Measurements from ENCODE around the gene FRS2. TPM values are rescaled to one million over a fixed set of nuclear protein-coding genes. Genes with fewer than 3 reads are reported as not detected.

FRS2 gene
- total RNA-seq, 5 donors from 2014 or later (not counting 1 experiment from before 2014, with no cell fraction given), result 22.0 to 30.2 (median 26.2) TPM

GRCh38 chr12:69469854-69470188 is 367 bp upstream of the FRS2 start:
- Mint-ChIP-seq H3K9me3 (no peaks in the 10 kb centered on the region), H3K36me3 (no peaks in the 10 kb centered on the region), H3K27ac (peak overlapping the region; percentile 93 to 98), H3K4me1 (peaks cover 44 to 54% (median 46%) of the 10 kb centered on the region in 3 donors), H3K4me3 (peak overlapping the region; percentile 96 to 99 (median 99)), H3K27me3 (no peaks in the 10 kb centered on the region)
- no CpG with 5 or more reads among the region's 10 CpGs for WGBS (ENCODE audit: insufficient coverage)
- ChIA-PET POLR2A (no interaction called here), CTCF (interaction anchor here in 1 of 2 donors (1.0 kb wide), 1 partner anchor 101 kb away, joined by 4 read pairs; no protein-coding TSS in a partner anchor)
- H3K27ac ChIP-seq (ENCODE audit: low read length), result peak overlapping the region; percentile 70
- ATAC-seq (replicated peaks in 1 of 4), result peak in 1 of 4 experiments; percentile 23
- DNase-seq, result no peak
- H3K9me3 ChIP-seq, result no peaks in the 10 kb centered on the region
- no peaks in the 10 kb centered on the region for H3K36me3 ChIP-seq (ENCODE audit: control insufficient read depth in 2 of 2, extremely low read depth in 1 of 2, insufficient read depth in 1 of 2, low read length in 1 of 2)
- H3K4me3 ChIP-seq (ENCODE audit: control insufficient read depth in 1 of 2, extremely low read depth in 1 of 2, low read length in 1 of 2), result peak overlapping the region; percentile 81 to 88
- peaks cover 15 to 23% of the 10 kb centered on the region in 2 experiments for H3K4me1 ChIP-seq (ENCODE audit: control insufficient read depth in 1 of 2, extremely low read depth in 1 of 2, insufficient read depth in 2 of 2, low read length in 2 of 2)
- H3K27me3 ChIP-seq (replicated peaks in 1 of 2; ENCODE audit: control insufficient read depth in 2 of 2, extremely low read depth in 1 of 2, insufficient read depth in 2 of 2, low read length in 1 of 2), result no peaks in the 10 kb centered on the region

GRCh38 chr12:69471076-69471430 is 865 bp downstream of the FRS2 start:
- WGBS (ENCODE audit: insufficient coverage), result 0% methylated on average over 2 of the region's 7 CpGs

GRCh38 chr12:69471667-69472385 is 1.6 kb downstream of the FRS2 start:
- H3K27me3 ChIP-seq (replicated peaks in 1 of 2; ENCODE audit: control insufficient read depth in 2 of 2, extremely low read depth in 1 of 2, insufficient read depth in 2 of 2, low read length in 1 of 2), result no peaks in the 10 kb centered on the region
- POLR2A ChIA-PET, result no interaction called here
- WGBS (ENCODE audit: insufficient coverage), result no CpG with 5 or more reads among the region's 5 CpGs
- no peaks in the 10 kb centered on the region for H3K36me3 Mint-ChIP-seq
- H3K27ac Mint-ChIP-seq, result peak overlapping the region in 1 of 2 donors; percentile 44
- peaks cover 18 to 26% of the 10 kb centered on the region in 2 experiments for H3K4me1 ChIP-seq (ENCODE audit: control insufficient read depth in 1 of 2, extremely low read depth in 1 of 2, insufficient read depth in 2 of 2, low read length in 2 of 2)
- no peaks in the 10 kb centered on the region for H3K36me3 ChIP-seq (ENCODE audit: control insufficient read depth in 2 of 2, extremely low read depth in 1 of 2, insufficient read depth in 1 of 2, low read length in 1 of 2)
- H3K27me3 Mint-ChIP-seq, result no peaks in the 10 kb centered on the region
- H3K4me3 ChIP-seq (ENCODE audit: control insufficient read depth in 1 of 2, extremely low read depth in 1 of 2, low read length in 1 of 2), result no peak overlapping the region
- H3K27ac ChIP-seq (ENCODE audit: low read length), result no peak overlapping the region
- DNase-seq, result no peak
- ATAC-seq (replicated peaks in 1 of 4), result no peak
- peak overlapping the region; percentile 96 to 99 (median 99) for H3K4me3 Mint-ChIP-seq
- CTCF ChIA-PET, result no interaction called here
- no peaks in the 10 kb centered on the region for H3K9me3 Mint-ChIP-seq
- H3K9me3 ChIP-seq, result no peaks in the 10 kb centered on the region
- H3K4me1 Mint-ChIP-seq, result peaks cover 61 to 71% (median 64%) of the 10 kb centered on the region in 3 donors

More at GRCh38 chr12:69471076-69471430, 865 bp downstream of the FRS2 start:
- Mint-ChIP-seq H3K27ac (peak overlapping the region; percentile 74 to 88), H3K4me1 (peaks cover 56 to 66% (median 58%) of the 10 kb centered on the region in 3 donors), H3K27me3 (no peaks in the 10 kb centered on the region), H3K4me3 (peak overlapping the region; percentile 96 to 99 (median 99)), H3K36me3 (no peaks in the 10 kb centered on the region), H3K9me3 (no peaks in the 10 kb centered on the region)
- ChIA-PET POLR2A (interaction anchor here (0.6 kb wide), 2 partner anchors 10 to 20 kb away, joined by 7 to 11 read pairs; no protein-coding TSS in a partner anchor), CTCF (no interaction called here)
- Histone ChIP-seq H3K9me3 (no peaks in the 10 kb centered on the region), H3K27me3 (replicated peaks in 1 of 2; ENCODE audit: control insufficient read depth in 2 of 2, extremely low read depth in 1 of 2, insufficient read depth in 2 of 2, low read length in 1 of 2) (no peaks in the 10 kb centered on the region), H3K4me3 (ENCODE audit: control insufficient read depth in 1 of 2, extremely low read depth in 1 of 2, low read length in 1 of 2) (peak overlapping the region; percentile 81 to 88), H3K27ac (ENCODE audit: low read length) (no peak overlapping the region), H3K36me3 (ENCODE audit: control insufficient read depth in 2 of 2, extremely low read depth in 1 of 2, insufficient read depth in 1 of 2, low read length in 1 of 2) (no peaks in the 10 kb centered on the region), H3K4me1 (ENCODE audit: control insufficient read depth in 1 of 2, extremely low read depth in 1 of 2, insufficient read depth in 2 of 2, low read length in 2 of 2) (peaks cover 16 to 26% of the 10 kb centered on the region in 2 experiments)
- DNase-seq (peak in 2 of 35 experiments; percentile 6 to 21), ATAC-seq (replicated peaks in 1 of 4) (no peak)

GRCh38 chr12:69473262-69473661 is 3.1 kb downstream of the FRS2 start:
- Histone ChIP-seq H3K4me1 (ENCODE audit: control insufficient read depth in 1 of 2, extremely low read depth in 1 of 2, insufficient read depth in 2 of 2, low read length in 2 of 2) (peaks cover 18 to 26% of the 10 kb centered on the region in 2 experiments), H3K9me3 (no peaks in the 10 kb centered on the region), H3K36me3 (ENCODE audit: control insufficient read depth in 2 of 2, extremely low read depth in 1 of 2, insufficient read depth in 1 of 2, low read length in 1 of 2) (no peaks in the 10 kb centered on the region), H3K27me3 (replicated peaks in 1 of 2; ENCODE audit: control insufficient read depth in 2 of 2, extremely low read depth in 1 of 2, insufficient read depth in 2 of 2, low read length in 1 of 2) (no peaks in the 10 kb centered on the region), H3K4me3 (ENCODE audit: control insufficient read depth in 1 of 2, extremely low read depth in 1 of 2, low read length in 1 of 2) (no peak overlapping the region), H3K27ac (ENCODE audit: low read length) (no peak overlapping the region)
- H3K4me3 Mint-ChIP-seq, result no peak overlapping the region
- ChIA-PET CTCF (no interaction called here), POLR2A (no interaction called here)
- H3K36me3 Mint-ChIP-seq, result no peaks in the 10 kb centered on the region
- peaks cover 61 to 65% (median 64%) of the 10 kb centered on the region in 3 donors for H3K4me1 Mint-ChIP-seq
- no peak overlapping the region for H3K27ac Mint-ChIP-seq
- no peaks in the 10 kb centered on the region for H3K9me3 Mint-ChIP-seq
- WGBS (ENCODE audit: insufficient coverage), result 88% methylated on average over 2 of the region's 2 CpGs
- ATAC-seq (replicated peaks in 1 of 4) (no peak), DNase-seq (no peak)
- H3K27me3 Mint-ChIP-seq, result no peaks in the 10 kb centered on the region

GRCh38 chr12:69474456-69474855 is 4.3 kb downstream of the FRS2 start:
- Mint-ChIP-seq H3K36me3 (no peaks in the 10 kb centered on the region), H3K9me3 (no peaks in the 10 kb centered on the region), H3K27me3 (no peaks in the 10 kb centered on the region), H3K4me3 (no peak overlapping the region), H3K4me1 (peaks cover 69 to 73% (median 72%) of the 10 kb centered on the region in 3 donors), H3K27ac (no peak overlapping the region)
- Histone ChIP-seq H3K27ac (ENCODE audit: low read length) (no peak overlapping the region), H3K27me3 (replicated peaks in 1 of 2; ENCODE audit: control insufficient read depth in 2 of 2, extremely low read depth in 1 of 2, insufficient read depth in 2 of 2, low read length in 1 of 2) (no peaks in the 10 kb centered on the region), H3K4me1 (ENCODE audit: control insufficient read depth in 1 of 2, extremely low read depth in 1 of 2, insufficient read depth in 2 of 2, low read length in 2 of 2) (peaks cover 18 to 26% of the 10 kb centered on the region in 2 experiments), H3K4me3 (ENCODE audit: control insufficient read depth in 1 of 2, extremely low read depth in 1 of 2, low read length in 1 of 2) (no peak overlapping the region), H3K9me3 (no peaks in the 10 kb centered on the region), H3K36me3 (ENCODE audit: control insufficient read depth in 2 of 2, extremely low read depth in 1 of 2, insufficient read depth in 1 of 2, low read length in 1 of 2) (no peaks in the 10 kb centered on the region)
- ChIA-PET POLR2A (interaction anchor here in 1 of 2 donors (0.6 kb wide), 1 partner anchor 170 kb away, joined by 3 read pairs; no protein-coding TSS in a partner anchor), CTCF (interaction anchor here in 1 of 2 donors (0.7 kb wide), 1 partner anchor 197 kb away, joined by 3 read pairs; no protein-coding TSS in a partner anchor)
- ATAC-seq (replicated peaks in 1 of 4), result no peak
- no peak for DNase-seq
- WGBS (ENCODE audit: insufficient coverage), result no CpG with 5 or more reads among the region's 2 CpGs

GRCh38 chr12:69475237-69475975 is 5.2 kb downstream of the FRS2 start:
- H3K9me3 Mint-ChIP-seq, result no peaks in the 10 kb centered on the region
- ATAC-seq (replicated peaks in 1 of 4), result no peak
- no peaks in the 10 kb centered on the region for H3K27me3 ChIP-seq (replicated peaks in 1 of 2; ENCODE audit: control insufficient read depth in 2 of 2, extremely low read depth in 1 of 2, insufficient read depth in 2 of 2, low read length in 1 of 2)
- H3K27ac ChIP-seq (ENCODE audit: low read length), result no peak overlapping the region
- ChIA-PET CTCF (interaction anchor here (0.6 to 1.2 kb wide), 4 partner anchors 10 to 224 kb away, joined by 3 to 4 read pairs (median 3); no protein-coding TSS in a partner anchor), POLR2A (no interaction called here)
- H3K27me3 Mint-ChIP-seq, result no peaks in the 10 kb centered on the region
- H3K9me3 ChIP-seq, result no peaks in the 10 kb centered on the region
- H3K27ac Mint-ChIP-seq, result no peak overlapping the region
- no peak overlapping the region for H3K4me3 ChIP-seq (ENCODE audit: control insufficient read depth in 1 of 2, extremely low read depth in 1 of 2, low read length in 1 of 2)
- DNase-seq, result no peak
- no peaks in the 10 kb centered on the region for H3K36me3 ChIP-seq (ENCODE audit: control insufficient read depth in 2 of 2, extremely low read depth in 1 of 2, insufficient read depth in 1 of 2, low read length in 1 of 2)
- H3K4me1 ChIP-seq (ENCODE audit: control insufficient read depth in 1 of 2, extremely low read depth in 1 of 2, insufficient read depth in 2 of 2, low read length in 2 of 2), result peaks cover 13 to 23% of the 10 kb centered on the region in 2 experiments
- H3K36me3 Mint-ChIP-seq, result no peaks in the 10 kb centered on the region
- H3K4me1 Mint-ChIP-seq, result peaks cover 71 to 76% (median 74%) of the 10 kb centered on the region in 3 donors
- H3K4me3 Mint-ChIP-seq, result no peak overlapping the region
- WGBS (ENCODE audit: insufficient coverage), result 100% methylated on average over 1 of the region's 7 CpGs

Measured in T-cell (primary cell).